GM19397 (cell line): ENCODE measurements around the gene RUNX1.

Experiments
- ATAC-seq: cut with Tn5 transposase; IDR thresholded peaks from one replicate; pipeline ENCODE4 v1.9.1; 2021; ENCODE audit warnings: mild to moderate bottlenecking, moderate library complexity; ENCODE audit not compliant: unreplicated experiment

Gene RUNX1

DNA sequence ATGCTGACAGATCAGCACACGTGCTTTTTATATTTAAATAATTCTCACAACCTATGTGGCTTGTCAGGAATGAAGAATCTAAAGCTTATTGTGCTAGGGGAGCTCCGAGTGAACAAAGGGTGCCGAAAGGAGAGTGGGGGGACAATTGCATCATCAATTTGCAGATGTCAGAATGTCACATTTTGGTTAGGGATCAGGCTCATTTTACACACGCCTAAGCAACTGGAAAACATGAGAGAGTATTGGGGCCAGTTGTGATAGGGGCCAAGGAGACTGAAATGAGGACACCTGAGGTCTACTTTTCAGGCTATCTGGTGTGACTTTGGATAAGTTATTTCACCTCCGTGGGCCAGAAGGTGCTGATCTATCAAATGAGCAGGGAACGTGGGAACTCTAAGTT is 31.8 kb downstream of the RUNX1 start:
- ATAC-seq: no peak

DNA sequence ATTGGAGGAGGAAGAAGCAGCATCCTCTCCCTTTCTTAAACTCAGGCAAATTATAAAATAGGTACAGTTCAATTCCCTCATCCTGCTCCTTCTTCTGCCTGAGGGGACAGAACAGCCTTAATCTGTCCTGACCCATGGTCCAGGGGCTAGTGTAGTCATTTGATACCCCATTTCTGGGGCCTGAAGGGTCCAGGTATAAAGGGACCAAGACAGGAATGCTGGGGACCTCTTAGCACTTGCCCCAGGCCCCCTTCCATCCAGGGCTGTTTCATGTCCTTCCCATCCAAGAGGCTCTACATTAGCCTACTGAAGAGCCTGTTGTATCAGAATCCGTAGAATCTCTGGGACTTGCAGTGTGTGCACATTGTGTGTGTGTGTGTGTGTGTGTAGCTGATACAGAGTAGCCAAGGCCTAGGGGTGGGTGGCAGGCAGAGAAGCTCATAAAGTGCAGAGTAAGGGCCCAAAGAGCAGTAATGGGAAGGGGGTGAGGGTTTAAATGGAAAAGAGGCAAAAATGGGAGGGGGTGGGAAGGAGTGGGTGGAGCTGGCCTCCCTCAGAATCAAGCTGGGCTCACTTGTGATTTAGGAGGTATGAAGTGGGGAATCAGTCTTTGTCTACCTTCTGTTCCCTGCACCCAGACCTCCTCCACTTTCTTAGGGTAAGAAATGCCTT is 32.4 kb downstream of the RUNX1 start:
- no peak for ATAC-seq

DNA sequence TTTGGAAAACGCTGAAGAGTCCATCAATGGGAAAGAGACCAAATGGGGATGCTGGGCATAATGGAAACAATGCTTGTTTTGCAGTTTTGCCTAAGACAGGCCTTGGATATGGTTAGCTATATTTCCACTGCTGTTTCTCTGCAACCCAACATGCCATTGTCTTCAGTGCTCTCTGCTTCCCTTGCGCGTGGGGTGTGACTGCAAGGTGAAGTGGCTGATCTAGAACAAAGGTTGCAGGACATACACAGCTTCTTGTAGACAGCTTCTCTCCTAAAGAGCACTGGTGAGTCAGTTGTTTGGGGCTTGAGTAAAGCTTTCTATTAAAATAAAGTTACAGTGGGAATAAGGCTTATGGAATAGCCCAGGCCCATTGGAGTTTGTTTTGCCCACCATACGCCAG is 33.0 kb downstream of the RUNX1 start:
- ATAC-seq: no peak

DNA sequence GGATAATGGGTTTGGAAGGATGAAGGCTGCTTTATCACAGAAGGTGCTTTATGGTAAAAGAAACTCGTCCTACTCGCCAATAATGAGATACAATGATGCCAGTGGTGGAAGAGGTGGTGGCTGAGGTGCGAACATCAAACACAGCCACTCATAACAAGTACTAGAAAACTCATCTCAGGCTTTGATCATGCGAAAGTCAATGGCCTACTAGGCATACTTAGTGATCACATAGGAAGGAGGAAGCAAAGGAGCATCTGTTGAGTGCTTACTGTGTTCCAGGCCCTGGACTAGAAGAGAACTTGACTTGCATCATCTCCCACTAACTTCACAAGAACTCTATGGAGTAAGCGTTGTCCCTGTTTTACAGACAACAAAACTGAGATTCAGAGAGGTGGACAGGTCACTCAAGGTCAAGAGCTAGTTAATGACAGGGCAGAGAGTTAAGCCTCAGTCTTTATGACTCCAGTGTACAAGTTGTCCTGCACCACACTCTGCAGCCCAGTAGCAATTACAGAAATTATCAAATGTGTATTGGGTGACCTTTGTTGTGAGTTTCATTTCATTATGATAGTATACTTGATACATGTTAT is 33.6 kb downstream of the RUNX1 start:
- ATAC-seq: no peak

DNA sequence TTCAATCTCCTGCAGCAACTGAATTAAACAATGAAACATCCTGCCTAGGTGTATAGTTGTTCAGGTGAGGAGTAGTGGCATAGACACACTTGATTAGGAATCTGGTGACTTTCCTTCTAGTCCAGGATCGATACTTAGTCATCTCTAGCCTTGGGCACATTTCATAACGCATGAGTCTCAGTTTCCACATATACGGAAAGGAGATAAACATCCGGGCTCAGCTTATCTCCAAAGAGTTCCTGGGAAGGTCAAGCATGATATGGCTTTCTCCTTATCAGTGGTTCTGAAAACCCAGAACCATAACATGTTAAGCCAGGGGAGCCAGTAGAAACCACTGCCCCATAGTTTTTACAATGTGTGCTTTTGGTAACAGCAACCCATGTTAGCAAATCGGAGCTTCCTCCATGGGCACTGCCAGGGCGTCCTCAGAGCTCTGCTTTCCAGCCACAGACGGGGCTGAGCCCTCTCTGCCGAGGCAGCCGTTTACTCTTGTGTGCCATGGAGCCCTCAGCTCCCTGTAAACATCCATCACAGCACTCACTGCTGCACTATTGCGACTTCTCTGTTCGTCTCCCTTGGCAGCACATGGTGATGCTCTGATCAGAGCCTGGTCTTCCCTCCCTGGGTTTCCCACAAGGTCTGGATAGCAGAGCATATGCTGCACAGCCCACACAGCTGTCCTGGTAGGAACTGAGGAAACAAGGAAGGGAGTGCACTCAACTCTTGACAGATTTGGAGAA is 34.6 kb downstream of the RUNX1 start:
- no peak for ATAC-seq

DNA sequence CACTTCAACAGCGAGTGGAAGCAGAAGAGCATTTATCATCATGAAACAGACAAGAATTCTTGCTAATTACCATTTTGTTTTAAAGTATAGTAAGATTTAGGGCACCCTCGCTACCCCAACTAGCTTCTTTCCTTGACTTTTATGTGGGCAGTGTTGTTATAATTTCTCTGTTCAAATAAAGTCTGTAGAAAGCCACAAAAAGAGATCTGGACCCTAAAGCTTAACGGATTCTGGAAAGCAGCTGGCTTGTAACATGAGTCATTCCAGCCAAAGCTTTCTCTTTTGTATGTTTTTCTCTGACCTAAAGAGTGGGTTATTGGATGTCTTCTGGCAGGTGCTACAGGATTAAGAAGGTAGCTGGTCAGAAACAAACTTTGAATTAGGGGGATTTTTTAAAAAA is 37.4 kb downstream of the RUNX1 start:
- no peak for ATAC-seq

DNA sequence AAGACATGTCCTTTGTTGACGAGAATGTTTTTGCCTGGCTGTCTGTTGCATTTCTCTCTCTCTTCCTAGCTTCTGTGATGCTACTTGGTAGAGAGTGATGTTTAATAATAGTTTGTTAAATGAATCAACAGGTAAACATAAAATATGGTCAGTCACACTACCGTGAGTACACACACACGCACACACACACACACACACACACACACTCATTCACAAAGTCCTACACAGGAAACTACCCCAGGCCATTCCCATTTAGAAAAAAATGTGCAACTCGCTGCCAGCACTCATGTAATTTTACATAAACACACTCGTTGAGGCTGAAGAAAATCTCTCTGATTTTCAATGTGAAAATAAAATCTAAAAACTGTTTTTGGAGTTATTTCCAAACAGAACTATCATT is 38.7 kb downstream of the RUNX1 start:
- ATAC-seq: no peak

DNA sequence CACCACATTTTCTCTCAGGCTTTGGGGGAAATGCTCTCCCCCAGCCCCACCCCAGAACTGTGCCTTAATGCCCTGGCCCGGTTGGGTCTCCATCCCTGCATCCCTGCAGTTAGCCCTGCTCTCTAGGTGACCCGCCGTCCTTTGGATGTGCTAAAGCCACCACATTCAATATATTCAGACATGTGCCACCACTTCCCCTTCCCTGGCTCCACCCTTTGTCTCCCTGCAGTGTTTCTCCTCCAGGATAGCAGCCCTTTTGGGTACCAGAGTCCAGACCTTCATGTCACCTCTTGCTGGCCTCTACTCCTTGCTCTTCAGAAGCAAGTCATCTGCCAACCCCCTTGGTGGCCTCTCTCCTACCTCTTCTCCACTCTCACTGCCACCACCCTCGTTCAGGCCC is 41.8 kb downstream of the RUNX1 start:
- no peak for ATAC-seq

DNA sequence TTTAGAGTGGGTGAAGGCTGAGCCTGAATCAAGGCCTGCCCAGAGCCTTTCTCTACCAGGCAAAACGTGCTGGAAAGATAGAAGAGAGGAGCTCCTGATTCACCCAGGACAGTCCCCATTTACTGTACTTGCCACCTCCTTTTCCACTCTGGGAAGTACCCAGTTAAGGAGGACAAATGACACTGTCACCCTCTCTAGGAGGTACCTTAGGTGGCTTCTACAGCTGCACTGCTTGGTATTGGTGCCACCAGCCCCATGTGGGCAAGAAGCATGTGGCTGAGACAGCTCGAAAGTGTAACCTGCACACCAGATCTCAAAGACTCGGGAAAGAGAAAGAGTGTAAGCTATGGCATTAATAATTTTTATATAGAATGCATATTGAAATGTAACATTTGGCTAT is 42.3 kb downstream of the RUNX1 start:
- no peak for ATAC-seq

DNA sequence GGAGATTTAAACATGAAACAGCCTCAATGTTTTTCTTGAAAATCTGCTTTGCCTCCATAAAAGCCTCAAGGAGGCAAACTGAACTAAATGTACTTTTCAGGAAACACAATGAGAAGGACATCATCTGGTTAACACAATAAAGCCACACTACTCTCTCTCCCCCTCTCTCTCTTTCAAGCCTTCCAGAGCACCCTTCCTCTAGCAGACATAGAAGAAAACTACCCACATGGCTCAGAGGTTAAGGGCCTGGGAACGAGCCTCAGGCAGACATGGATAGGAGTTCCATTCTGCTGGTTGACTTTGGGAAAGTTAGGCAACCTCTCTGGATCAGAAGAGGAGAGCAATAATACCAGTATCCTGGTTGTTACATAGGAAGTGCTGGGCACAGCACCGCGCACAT is 42.9 kb downstream of the RUNX1 start:
- no peak for ATAC-seq

DNA sequence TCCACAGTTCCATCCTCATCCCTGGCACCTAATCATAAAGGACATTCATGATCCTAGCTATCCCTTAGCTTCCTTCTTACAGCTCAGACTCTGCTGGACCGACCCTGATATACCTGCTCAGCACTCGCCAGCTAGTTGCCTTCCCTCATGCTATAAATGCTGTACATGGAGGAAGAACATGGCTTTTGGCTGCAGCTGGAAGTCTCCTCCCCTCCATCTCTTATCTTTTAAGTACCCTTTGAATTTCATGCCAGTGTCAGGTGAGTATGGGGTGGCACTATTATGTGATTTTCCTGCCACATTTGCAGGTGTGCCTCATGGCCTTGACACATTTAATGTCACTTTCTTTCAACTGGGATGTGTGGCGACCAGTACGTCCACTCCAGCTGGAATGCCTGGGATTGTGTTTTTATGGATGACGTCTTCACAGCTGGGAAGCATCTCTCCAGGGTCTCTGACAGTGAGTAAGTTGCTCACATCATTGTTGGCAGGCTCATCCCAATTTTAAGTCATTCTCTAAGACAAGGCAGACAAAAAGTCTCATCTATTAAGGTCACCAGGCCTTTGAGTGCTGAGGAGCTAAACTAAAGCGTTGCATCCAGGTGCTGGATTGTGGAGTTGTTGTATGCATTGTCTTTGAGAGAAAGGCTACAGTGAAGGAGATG is 43.4 kb downstream of the RUNX1 start:
- ATAC-seq: no peak

DNA sequence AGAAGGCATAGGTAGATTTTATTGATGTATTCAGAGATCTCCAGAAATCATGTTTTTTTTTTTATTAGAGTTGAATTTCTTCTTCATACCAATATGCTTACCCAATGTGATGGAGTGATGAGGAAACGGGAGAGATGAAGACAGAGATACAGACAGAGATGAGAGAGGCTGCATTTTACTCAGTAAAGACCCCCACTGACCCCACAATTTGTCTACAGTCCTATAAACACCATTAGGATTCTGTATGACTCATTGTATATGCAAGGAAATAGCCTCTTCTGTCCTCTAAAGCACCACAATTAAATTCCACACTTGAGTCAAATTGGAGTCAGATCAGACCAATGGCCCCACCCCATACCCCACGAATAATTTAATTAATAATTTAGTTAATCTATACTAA is 44.0 kb downstream of the RUNX1 start:
- ATAC-seq: no peak

DNA sequence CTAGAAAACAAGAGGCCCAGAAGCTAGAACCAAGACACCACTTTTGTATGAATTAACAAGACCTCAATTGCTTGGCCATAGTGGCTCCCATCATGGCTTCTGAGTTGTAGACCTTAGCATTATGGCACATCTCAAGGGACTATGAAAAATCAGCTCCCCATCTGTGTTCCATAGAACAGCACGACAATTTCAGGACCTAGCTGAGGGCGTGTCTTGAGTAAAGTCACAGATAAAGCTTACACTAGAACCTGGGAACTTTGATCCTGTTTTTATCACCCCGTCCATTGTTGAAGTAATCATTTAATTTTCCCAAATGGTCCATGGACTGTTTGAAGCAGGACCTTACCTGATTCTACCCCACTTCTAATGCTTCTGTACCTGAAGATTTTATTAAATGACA is 44.8 kb downstream of the RUNX1 start:
- no peak for ATAC-seq

DNA sequence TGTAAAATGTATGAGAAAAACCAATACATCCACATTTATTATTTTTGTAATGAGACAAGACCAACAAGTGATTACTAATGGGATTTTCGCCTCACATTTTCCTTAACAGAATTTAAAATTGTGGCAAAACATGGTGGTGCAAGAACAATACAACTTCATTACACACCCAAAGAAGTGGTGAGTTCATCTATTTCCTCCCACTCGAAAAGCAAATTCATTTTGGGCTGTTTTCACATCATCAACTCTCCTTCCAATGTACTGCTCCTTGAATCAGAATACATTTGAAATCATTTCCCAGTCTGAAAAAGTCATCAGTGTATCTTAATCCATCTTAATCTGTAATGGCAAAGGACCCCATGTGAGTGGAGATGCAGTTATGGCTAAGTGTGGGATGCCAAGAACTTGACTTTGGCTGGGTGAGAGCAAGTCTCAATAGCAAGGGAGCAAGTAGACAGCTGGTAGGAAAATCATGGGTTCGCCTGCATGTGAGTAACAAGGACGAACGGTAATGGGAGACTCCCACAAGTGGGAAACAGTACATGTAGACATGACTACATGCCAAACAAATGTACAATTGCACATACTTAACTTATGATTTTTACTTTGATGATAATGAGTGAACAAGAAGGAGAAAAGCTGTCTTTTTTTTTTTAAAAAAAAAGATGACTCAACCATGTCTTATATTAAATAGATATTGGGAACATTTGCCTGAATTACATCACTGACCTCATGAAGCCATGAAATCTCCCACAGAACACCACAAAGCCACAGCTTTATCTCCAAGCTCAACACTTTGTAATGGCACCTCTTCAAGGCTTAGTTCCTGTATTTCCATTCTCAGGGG is 46.0 kb downstream of the RUNX1 start:
- no peak for ATAC-seq

DNA sequence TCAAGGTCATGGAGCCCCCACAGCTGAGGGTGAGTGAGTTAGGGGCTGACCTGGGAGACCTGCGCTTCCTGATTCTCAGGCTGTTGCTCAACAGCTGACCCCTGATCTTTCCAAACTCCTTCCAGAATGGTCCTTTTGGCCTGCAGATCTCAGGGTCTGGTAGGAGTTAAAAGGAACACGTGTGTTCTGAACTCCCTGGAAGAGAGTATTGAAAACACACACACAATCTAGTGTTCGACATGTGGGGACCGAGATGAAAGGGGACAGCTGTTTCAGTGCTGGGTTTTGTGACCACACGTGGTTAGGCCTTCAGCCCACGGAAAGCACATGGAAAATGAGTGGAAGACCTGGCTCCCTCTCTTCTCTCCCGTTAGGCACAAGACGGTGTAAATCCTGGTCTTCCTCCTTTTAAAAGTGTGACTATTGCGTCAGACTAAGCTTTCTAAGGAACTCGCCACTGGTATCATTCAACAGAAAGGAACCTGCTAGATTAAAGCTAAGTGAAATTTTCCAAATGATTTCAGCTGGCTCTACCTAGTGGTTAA is 49.6 kb downstream of the RUNX1 start:
- no peak for ATAC-seq

DNA sequence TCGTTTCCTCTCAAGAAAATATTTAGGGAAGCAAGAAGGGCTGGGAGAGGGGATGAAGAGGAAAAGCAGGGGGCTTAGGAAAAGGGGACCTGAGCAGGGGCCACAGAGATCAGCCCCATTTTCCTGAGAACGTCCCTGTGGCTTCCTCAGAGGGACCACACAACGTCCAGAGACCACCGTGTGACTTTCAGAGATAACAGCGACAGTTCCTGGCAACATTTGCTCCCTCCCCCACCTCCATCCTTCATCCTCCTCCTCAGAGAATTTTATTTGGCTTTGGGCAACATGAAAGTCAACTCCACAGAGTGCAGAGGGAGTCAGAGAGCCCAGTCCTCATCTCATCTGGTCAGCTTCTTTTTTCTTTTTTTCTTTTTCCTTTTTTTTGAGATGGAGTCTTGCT is 50.9 kb downstream of the RUNX1 start:
- ATAC-seq: no peak

DNA sequence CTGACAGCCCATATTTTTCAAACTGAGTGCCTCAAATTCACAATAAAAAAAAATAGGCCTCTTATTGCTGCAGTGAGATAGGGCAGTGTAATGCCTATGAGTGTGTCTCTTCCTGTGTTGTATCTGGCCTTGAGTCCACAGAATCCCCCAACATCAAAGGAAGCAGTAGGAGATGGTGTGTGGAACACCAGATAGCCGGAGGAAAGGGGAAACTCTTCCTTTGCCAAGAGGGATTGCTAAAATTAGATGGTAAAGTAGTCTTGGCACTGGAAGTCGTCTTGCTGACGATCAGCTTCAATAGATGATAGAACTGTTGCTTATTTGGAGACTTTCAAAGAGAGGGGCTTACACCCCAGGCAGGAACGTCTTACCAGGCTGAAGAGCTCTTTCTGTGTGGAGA is 51.8 kb downstream of the RUNX1 start:
- ATAC-seq: no peak

DNA sequence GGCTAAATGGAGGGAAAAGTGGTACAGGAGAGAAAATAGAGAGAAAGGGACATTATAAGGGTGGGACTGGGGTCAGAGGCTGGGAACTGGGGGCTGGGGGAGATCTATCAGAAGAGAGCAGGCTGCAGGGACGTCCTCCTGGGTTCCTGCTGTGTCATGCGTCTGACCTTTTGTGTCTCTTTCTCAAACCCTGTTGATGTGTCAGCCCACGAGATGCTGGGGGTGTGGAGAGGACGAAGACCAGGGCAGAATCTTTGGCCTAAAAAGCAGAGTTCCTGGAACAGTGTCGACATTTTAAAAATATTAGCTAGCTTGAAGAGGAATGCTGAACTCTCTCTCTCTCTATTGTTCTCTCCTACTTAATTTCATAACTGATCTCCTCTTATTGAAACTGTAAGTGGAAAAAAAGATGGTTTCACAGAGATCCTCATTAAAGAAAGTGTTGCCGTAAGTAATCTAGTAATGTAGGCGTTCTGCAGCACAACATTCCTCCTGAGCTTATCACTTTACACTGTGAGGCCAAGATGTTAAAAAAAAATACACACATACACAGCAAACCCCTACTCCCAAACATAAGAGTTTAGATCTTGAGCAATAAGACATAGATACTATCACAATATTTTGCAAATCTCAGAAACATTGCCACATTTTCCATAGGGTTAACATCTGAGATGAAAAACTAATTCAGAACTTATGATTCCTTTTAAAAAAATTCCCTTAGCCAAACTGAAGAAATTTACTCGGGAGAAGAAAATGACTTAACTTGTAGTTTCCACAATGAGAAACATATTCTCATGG is 52.6 kb downstream of the RUNX1 start:
- no peak for ATAC-seq

DNA sequence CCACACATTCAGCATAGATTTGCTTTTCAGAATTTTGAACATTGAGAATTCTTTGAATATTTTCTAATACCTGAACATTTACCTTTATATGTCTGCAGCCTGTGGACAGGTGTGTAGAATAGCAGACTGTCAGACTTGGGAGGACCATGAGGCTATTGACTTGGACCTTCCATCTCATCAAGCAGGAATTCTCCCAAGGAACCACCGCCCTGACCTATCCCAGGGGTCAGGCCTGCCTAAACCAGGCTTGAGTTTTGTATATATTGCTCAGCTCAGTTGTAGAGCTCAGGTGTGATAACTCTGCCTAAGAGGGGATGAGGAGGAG is 53.2 kb downstream of the RUNX1 start:
- ATAC-seq: no peak
